Measurements from ENCODE around the gene FANCL.
"Not testable (repeated sequence)": the region's sequence is repeated elsewhere in the genome, so short reads cannot be mapped to it uniquely, and the experiment has no call there.

Gene FANCL

GRCh38 chr2:58168130-58168529 lies 73.0 kb downstream of the FANCL start:
- not testable (repeated sequence) for DNase-seq

DNA sequence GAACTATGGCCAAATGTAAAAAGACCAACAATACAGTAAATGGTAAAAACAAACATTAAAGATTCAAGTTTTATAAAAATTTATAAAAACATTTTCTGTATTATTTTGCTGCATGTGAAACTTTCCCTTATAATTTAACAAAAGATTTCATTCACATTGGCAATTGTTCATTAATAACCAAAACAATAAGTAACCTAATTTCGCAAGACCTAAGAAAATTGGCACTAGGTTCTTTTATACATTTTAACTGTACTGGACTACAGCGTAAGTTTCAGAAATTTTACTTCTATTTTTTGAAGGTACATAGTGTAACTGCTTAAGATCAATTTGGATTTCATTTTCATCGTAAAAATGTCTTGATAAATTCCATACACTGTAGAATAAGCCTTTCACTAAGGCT lies 77.2 kb downstream of the FANCL start:
- TF ChIP-seq CTCF (IDR thresholded peaks at IDR 0.05; ENCODE audit: low read depth, low read length) = no peak
- DNase-seq = no peak
- Histone ChIP-seq H3K9me3 (no peaks in the 10 kb centered on the region), H3K36me3 (no peaks in the 10 kb centered on the region), H3K27me3 (no peaks in the 10 kb centered on the region), H3K4me3 (ENCODE audit: low read depth, low read length) (no peak overlapping the region), H3K4me1 (no peaks in the 10 kb centered on the region)

More at GRCh38 chr2:58168130-58168529, 73.0 kb downstream of the FANCL start:
- not testable (repeated sequence) for H3K9me3 ChIP-seq; H3K27me3 ChIP-seq; H3K4me3 ChIP-seq (ENCODE audit: low read depth, low read length); H3K4me1 ChIP-seq; H3K36me3 ChIP-seq

DNA sequence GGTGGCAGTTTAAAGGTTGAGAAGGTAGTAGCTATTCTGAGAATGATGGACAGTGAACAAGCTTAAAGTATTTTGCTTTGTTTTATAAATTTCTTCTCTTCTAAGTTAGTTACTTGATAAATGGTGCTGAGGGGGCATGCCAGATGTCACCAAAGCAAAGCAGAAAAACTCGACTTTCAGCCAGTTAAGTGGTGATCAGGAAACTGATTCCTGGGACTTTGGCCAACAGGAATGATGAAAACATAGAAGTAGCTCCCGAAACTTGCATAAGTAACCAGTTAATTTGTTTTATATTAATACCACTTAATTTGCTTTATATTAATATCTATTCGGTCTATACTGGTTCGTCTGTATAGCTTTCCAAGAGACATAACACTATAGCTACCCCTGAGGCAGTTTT lies 82.6 kb downstream of the FANCL start:
- Histone ChIP-seq H3K27me3 (no peaks in the 10 kb centered on the region), H3K9me3 (no peaks in the 10 kb centered on the region), H3K4me1 (no peaks in the 10 kb centered on the region), H3K4me3 (ENCODE audit: low read depth, low read length) (no peak overlapping the region), H3K36me3 (no peaks in the 10 kb centered on the region)
- no peak for TF ChIP-seq CTCF (IDR thresholded peaks at IDR 0.05; ENCODE audit: low read depth, low read length)
- no peak for DNase-seq

GRCh38 chr2:58157754-58158153 lies 83.4 kb downstream of the FANCL start:
- no peaks in the 10 kb centered on the region for H3K36me3 ChIP-seq
- TF ChIP-seq CTCF (IDR thresholded peaks at IDR 0.05; ENCODE audit: low read depth, low read length) = no peak
- H3K9me3 ChIP-seq = no peaks in the 10 kb centered on the region

GRCh38 chr2:58156780-58157179 lies 84.3 kb downstream of the FANCL start:
- no peak for DNase-seq
- Histone ChIP-seq H3K9me3 (no peaks in the 10 kb centered on the region), H3K4me3 (ENCODE audit: low read depth, low read length) (no peak overlapping the region), H3K36me3 (no peaks in the 10 kb centered on the region), H3K4me1 (no peaks in the 10 kb centered on the region), H3K27me3 (no peaks in the 10 kb centered on the region)
- TF ChIP-seq CTCF (IDR thresholded peaks at IDR 0.05; ENCODE audit: low read depth, low read length) = no peak

More at GRCh38 chr2:58157754-58158153, 83.4 kb downstream of the FANCL start:
- DNase-seq = no peak
- Histone ChIP-seq H3K4me3 (ENCODE audit: low read depth, low read length) (no peak overlapping the region), H3K4me1 (no peaks in the 10 kb centered on the region), H3K27me3 (no peaks in the 10 kb centered on the region)

- no peak for TF ChIP-seq CTCF (IDR thresholded peaks at IDR 0.05; ENCODE audit: low read depth, low read length)
- H3K27me3 ChIP-seq = no peaks in the 10 kb centered on the region
- H3K4me1 ChIP-seq = no peaks in the 10 kb centered on the region
- no peaks in the 10 kb centered on the region for H3K36me3 ChIP-seq
- no peak overlapping the region for H3K4me3 ChIP-seq (ENCODE audit: low read depth, low read length)
- H3K9me3 ChIP-seq = no peaks in the 10 kb centered on the region
- no peak for DNase-seq
Observed at GRCh38 chr2:58155160-58155778, 85.9 kb downstream of the FANCL start.

DNA sequence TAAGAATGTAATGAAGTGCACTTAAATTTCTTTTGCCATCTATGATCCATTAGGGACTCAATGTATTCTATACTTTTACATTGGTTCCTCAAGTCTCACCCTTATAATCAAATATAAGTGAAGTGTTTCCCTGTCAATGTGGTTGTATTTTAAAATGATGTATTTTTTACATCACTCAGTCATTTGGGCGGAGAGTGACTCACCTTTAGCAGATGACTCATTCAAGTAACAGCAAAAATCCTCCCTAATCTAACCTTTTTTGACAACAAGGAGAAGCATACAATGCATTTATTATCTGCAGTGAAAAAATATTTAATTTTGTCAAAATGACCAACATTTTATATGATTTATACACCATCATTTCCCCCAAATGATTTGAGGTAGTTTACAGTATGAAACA lies 94.4 kb downstream of the FANCL start:
- no peaks in the 10 kb centered on the region for H3K4me1 ChIP-seq
- H3K4me3 ChIP-seq (ENCODE audit: low read depth, low read length) = no peak overlapping the region
- H3K27me3 ChIP-seq = no peaks in the 10 kb centered on the region
- DNase-seq = no peak
- no peak for TF ChIP-seq CTCF (IDR thresholded peaks at IDR 0.05; ENCODE audit: low read depth, low read length)
- H3K9me3 ChIP-seq = no peaks in the 10 kb centered on the region
- no peaks in the 10 kb centered on the region for H3K36me3 ChIP-seq

DNA sequence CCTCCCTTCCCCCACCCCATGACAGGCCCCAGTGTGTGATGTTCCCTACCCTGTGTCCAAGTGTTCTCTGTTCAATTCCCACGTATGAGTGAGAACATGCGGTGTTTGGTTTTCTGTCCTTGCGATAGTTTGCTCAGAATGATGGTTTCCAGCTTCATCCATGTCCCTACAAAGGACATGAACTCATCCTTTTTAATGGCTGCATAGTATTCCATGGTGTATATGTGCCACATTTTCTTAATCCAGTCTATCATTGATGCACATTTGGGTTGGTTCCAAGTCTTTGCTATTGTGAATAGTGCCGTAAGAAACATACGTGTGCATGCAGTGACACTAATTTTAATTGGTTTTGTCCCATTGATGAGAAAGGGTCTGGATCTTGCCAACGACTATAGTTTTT lies 95.4 kb downstream of the FANCL start:
- H3K27me3 ChIP-seq; H3K9me3 ChIP-seq; H3K36me3 ChIP-seq; DNase-seq; H3K4me1 ChIP-seq; H3K4me3 ChIP-seq (ENCODE audit: low read depth, low read length): not testable (repeated sequence)

All from BE2C (cell line).